Stomach (tissue), 4 donors: ENCODE measurements around the gene MAG.

Source experiments
- CTCF ChIP-seq, 7 experiments: fragments of 450-650 bp in 4 of 7; fragments of 200-600 bp in 3 of 7; sonication (generic) in 3 of 7; IDR thresholded peaks; one replicate each; pipeline ENCODE4 v1.5.1; 2016 to 2019; ENCODE audit warnings: antibody characterized with exemption in 7 of 7, control low read depth in 2 of 7, mild to moderate bottlenecking in 1 of 7
- EP300 ChIP-seq: sonication (generic); formaldehyde crosslinking; IDR thresholded peaks from one replicate; pipeline ENCODE4 v1.6.1; 2017; ENCODE audit warnings: antibody characterized with exemption
- POLR2A ChIP-seq, 4 donors: fragments of 450-650 bp; IDR thresholded peaks; one replicate each; pipeline ENCODE4 v1.6.1; 2016; ENCODE audit warnings: antibody characterized with exemption in 4 of 4, control low read depth in 2 of 4, mild to moderate bottlenecking in 1 of 4, moderate library complexity in 1 of 4
- POLR2AphosphoS5 ChIP-seq, 3 donors: sonication (generic); formaldehyde crosslinking; IDR thresholded peaks; one replicate each; pipeline ENCODE4 v1.6.1; 2016; ENCODE audit warnings: antibody characterized with exemption in 3 of 3

- TF ChIP-seq POLR2AphosphoS5 (IDR thresholded peaks at IDR 0.05) (no peak), CTCF (IDR thresholded peaks at IDR 0.05) (no peak), POLR2A (IDR thresholded peaks at IDR 0.05) (no peak), EP300 (no peak)
These were observed 55.4 kb downstream of the MAG start, which contains the start of gene FFAR1 for GRCh38 chr19:35347171-35347929.
